Measurements from ENCODE around the gene PMM2.
"Not testable (repeated sequence)": the region's sequence is repeated elsewhere in the genome, so short reads cannot be mapped to it uniquely, and the experiment has no call there.

The PMM2 gene

GRCh38 chr16:8797364-8798173 is at the start of gene PMM2, which contains the start of gene TMEM186:
Gene PMM2, plus strand, starts transcription at chr16:8797839. Its CDS starts 44 bp downstream, at chr16:8797883.
Gene TMEM186, minus strand, starts transcription at chr16:8797639. Its CDS starts 25 bp downstream, at chr16:8797614.
- DNase-seq: peak; percentile 95

GRCh38 chr16:8748944-8749343 is 48.7 kb upstream of the PMM2 start:
- DNase-seq: not testable (repeated sequence)

GRCh38 chr16:8751481-8752311 is 45.9 kb upstream of the PMM2 start:
- no peak for DNase-seq

- no peak for DNase-seq
These were observed 44.9 kb upstream of the PMM2 start for GRCh38 chr16:8752706-8753105.

GRCh38 chr16:8753416-8754054 is 44.1 kb upstream of the PMM2 start:
- DNase-seq: no peak

- DNase-seq: no peak
These were observed 40.9 kb upstream of the PMM2 start for GRCh38 chr16:8756755-8757154.

- no peak for DNase-seq
These were observed 39.6 kb upstream of the PMM2 start for GRCh38 chr16:8758022-8758421.

GRCh38 chr16:8760021-8760420 is 37.6 kb upstream of the PMM2 start:
- DNase-seq: no peak

- no peak for DNase-seq
These were observed 36.6 kb upstream of the PMM2 start for GRCh38 chr16:8761078-8761477.

GRCh38 chr16:8762254-8762653 is 35.4 kb upstream of the PMM2 start:
- DNase-seq: no peak

- no peak for DNase-seq
These were observed 34.6 kb upstream of the PMM2 start for GRCh38 chr16:8763083-8763482.

GRCh38 chr16:8763899-8764298 is 33.7 kb upstream of the PMM2 start:
- no peak for DNase-seq

GRCh38 chr16:8764525-8765250 is 33.0 kb upstream of the PMM2 start:
- no peak for DNase-seq

- DNase-seq: no peak
These were observed 30.5 kb upstream of the PMM2 start for GRCh38 chr16:8767176-8767575.

GRCh38 chr16:8768283-8768682 is 29.4 kb upstream of the PMM2 start:
- no peak for DNase-seq

GRCh38 chr16:8768692-8769091 is 28.9 kb upstream of the PMM2 start:
- no peak for DNase-seq

- DNase-seq: no peak
These were observed 24.1 kb upstream of the PMM2 start for GRCh38 chr16:8773537-8773936.

- no peak for DNase-seq
These were observed 23.4 kb upstream of the PMM2 start for GRCh38 chr16:8774208-8774607.

- DNase-seq: no peak
These were observed 22.3 kb upstream of the PMM2 start for GRCh38 chr16:8775359-8775758.

GRCh38 chr16:8776129-8776584 is 21.5 kb upstream of the PMM2 start:
- no peak for DNase-seq

GRCh38 chr16:8777217-8777616 is 20.4 kb upstream of the PMM2 start:
- DNase-seq: no peak

GRCh38 chr16:8781797-8782196 is 15.8 kb upstream of the PMM2 start:
- DNase-seq: no peak

- no peak for DNase-seq
These were observed 15.0 kb upstream of the PMM2 start for GRCh38 chr16:8782673-8783072.

Measured in CD4-positive, alpha-beta T cell treated with Interleukin-4 for 4 hours (primary cell).